Stimulated activated naive CD4-positive, alpha-beta T cell treated with Interleukin-2 at 50 U/mL for 16 hours (primary cell): ENCODE data around the gene JPT2.
"Not testable (repeated sequence)": the region's sequence is repeated elsewhere in the genome, so short reads cannot be mapped to it uniquely, and the experiment has no call there.

Experiments
- DNase-seq: peaks from one replicate; lab custom pipeline; 2025; lab: John Stamatoyannopoulos, UW

JPT2 gene

DNA sequence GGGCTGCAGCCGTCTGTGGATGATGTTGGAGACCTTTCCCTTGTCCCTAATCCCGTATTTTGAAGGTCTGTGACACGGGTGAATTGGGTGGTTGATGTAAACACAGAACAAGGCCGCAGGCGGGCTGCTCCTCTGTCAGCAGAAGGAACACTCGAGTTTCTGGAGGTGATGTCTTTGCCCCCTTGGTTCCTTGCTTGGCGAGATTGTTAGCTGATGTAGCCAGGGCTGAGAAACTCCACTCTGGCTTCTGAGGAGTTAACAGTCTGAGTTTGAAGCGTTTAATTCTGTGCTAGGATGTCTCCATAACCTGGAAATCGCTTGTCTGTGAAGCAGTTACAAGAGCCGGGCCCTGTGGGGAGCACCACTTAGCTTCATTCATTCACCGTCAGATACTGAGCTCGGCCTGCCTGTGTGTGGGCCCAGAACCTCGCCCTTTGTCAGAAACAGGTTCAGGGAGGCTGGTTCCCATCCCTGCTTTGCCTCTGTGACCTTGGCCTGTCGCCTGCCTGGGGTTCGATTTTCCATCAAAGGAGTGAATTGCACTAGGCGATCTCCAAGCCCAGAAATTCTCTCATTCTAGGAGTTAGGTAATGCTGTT, 29.2 kb downstream of the JPT2 start:
- no peak for DNase-seq

DNA sequence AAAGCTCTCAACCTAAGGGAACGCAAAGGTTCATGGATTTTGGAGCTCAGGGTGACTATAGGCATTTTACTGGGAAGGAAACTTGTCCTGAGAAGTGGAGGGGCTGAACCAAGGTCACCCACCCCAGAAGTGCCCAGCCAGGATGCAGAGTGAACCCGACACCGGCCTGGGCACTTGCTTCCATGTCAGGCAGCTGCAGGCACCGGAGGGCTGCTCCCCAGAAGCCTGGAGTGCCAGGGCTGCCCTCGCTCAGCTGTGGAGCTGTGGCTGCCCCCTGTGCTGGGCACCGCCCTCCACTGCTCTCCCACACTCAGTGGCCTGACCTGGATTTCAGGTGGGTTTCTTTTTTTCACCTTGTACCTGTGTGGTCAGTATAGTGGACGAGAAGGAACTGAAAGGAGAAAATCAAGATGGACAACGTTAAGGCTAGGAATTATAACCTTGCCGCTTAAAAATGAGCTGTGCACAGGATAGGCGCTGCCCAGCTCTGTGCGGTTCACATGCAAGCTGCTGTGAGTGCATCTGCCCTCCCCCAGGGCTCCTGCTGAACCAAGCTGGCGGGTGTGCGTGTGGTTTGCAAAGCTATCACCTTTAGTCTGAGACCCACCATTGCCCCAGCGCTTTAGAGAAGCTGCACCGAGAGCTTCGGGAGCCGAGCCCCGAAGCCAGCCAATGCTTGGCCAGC, 30.1 kb downstream of the JPT2 start:
- no peak for DNase-seq

DNA sequence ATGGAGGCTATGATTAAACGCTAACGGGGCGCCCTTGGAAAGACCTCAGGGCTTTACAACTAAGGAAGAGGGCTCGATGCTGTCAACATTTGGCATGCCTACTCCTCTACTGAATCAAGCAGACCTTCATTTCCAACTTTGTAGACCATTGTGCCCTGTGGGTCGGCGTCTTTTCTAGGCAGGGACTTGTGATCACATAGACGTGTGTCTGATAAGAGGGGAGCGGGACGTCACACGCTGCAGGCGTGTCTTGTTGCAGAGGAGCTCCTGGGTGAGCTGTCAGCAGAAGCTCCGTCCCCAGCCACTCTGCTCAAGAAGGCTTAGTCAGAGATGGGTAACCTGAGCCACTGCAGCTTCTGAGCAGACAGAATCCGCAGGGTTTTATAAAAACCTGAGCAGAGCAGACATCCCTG, 30.7 kb downstream of the JPT2 start:
- no peak for DNase-seq

DNA sequence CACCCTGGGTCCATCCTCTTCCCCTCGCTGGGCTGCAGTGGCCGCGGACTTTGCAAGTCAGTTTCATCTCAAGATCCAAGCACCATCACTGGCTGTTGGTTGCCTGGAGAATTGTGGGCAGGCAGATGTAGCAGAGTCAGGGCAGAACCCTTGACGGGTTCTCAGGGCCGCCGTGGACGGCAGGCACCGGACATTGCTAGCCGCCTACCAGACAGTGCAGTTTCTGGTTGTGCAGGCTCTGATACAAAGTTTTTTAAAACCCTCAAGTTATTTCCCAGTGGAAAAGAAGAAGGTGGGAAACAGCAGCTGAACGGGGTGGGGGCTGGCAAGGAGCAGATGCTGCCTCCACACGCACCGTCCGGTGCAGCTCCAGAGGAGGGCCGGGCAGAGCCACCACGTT, 31.3 kb downstream of the JPT2 start:
- no peak for DNase-seq

DNA sequence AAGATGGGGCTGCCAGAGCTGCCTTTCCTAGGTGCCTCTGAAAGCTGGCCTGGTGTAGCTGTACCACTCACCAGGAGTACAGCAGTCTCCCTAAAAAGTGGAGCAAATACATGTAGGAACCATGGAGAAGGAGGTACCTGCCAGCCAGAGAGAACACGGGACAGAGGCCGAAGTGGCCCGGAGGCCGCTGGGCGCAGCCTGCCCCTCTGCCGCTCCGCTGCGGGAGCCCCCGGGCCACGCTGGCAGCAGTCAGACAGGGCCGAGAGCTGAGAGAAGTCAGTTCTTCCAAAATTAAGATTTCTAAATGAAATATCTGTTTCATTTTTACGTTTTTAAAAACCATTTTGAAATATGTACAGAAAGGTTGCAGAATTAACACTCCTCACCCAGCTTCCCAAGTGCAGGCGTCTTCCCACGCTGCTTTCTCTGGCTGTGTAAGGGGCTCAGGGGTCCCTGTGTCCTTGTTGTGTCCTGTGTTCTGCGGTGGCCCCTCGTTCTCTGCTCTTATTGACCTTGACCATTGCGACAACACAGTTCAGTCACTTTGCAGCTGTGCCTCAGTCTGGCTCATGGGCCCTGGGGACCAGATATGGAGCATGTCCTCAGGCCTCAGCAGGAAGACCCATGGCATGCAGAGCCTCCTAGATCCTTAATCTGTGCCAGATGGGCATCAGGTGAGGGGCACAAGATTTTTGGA, 32.9 kb downstream of the JPT2 start:
- DNase-seq = no peak

DNA sequence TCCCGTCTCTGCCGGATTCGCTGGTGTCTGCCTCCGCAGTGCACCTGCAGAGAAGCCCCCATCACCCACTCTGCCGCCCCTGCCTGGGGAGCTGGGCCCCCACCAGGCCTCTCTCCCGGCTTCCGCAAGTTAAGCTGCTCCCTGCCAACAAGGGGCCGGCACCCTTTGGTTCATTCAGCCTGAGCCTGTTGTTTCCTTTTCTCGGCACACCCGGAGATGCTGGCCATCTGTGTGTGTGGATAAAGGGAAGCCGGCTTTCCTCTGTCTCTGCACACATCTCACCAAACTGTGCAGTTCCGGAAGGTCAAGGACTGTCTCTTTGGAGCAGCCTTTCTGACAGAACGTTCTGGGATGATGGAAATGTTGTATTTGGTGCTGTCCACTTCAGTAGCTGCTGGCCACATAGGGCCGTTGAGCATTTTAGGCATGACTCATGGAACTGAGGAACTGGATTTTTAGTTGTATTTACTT, 34.7 kb downstream of the JPT2 start:
- no peak for DNase-seq

DNA sequence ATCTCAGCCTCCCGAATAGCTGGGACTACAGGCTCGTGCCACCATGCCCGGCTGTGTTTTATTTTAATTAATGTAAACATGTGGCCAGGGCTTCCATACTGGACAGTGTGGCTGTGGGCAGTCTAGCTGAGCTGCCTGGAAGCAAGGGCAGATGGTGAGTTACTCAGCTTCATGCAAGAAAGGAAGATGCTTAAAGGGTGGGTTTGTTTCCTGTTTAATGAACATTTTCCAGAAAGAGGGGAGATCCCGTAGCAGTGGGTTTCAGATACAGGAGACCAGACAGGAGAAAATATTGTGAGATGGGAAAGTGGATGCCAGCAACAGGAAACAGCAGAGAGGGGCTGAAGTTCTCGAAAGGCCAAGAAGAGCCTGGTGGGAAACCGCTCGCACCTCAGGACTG, 35.3 kb downstream of the JPT2 start:
- DNase-seq = no peak

DNA sequence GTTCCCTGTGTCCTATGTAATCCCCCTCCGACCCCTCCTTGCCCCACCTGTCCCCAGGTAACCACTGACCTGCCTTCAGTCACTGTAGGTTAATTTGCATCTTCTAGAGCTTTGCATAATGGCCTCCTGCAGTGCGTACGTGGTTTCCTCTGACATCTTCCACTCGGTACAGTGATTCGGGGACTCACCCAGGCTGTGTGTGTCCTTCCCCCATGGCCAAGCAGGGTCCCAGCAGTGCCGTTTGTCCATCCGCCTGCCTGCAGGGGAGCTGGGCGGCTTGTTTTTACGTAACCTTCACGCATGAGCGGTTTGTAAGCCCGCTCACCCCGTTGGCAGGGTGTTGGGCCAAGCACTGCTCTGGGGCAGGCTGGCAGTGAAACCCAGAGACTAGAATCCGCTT, 35.9 kb downstream of the JPT2 start:
- DNase-seq = no peak

DNA sequence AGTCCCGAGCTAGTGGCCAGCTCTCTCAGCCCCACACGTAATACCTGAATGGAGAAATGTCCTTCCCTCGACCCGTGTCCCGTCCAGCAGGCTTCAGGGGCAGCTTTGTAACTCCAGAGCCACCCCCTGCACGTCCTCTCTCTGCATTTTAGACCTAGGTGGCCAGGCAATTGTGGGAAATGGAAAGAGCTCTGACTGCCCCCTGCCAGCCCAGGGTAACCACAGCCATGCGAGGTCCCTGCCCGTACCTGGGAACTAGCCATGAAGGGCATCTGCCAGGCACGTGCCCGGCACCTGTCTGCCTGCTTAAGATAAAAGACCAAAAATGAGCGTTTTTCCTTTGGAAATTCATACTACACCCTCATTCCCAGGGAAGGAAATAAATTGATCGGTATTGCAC, 37.1 kb downstream of the JPT2 start:
- DNase-seq = no peak

DNA sequence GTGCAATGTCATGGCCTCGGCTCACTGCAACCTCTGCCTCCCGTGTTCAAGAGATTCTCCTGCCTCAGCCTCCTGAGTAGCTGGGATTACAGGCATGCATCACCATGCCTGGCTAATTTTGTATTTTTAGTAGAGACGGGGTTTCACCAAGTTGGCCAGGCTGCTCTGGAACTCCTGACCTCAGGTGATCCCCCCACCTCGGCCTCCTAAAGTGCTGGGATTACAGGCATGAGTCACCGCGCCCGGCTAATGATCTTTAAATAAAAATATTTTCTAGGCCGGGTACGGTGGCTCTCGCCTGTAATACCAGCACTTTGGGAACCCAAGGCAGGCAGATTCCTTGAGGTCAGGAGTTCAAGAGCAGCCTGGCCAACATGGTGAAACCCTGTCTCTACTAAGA, 40.2 kb downstream of the JPT2 start:
- not testable (repeated sequence) for DNase-seq

DNA sequence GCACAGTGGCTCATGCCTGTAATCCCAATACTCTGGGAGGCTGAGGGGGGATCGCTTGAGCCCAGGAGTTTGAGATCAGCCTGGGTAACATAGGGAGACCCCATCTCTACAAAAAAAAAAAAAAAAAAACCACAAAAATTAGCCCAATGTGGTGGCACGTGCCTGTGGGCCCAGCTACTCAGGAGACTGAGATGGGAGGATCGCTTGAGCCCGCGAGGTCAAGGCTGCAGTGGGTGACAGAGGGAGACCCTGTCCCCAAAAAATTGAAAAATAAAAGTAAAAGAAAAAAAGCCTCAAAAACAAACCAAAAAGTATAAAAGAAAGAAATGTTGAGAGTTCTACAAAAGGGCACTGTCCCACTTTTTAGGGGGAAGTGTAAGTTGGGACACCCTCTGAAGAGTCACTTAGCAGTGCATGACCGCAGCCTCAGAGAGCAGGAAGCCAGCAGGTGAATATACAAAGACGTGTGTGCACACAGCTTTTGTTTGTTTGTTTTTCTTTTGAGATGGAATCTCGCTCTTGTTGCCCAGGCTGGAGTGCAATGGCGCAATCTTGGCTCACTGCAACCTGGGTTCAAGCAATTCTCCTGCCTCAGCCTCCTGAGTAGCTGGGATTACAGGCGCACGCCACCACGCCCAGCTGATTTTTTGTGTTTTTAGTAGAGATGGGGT, 41.6 kb downstream of the JPT2 start:
- not testable (repeated sequence) for DNase-seq

DNA sequence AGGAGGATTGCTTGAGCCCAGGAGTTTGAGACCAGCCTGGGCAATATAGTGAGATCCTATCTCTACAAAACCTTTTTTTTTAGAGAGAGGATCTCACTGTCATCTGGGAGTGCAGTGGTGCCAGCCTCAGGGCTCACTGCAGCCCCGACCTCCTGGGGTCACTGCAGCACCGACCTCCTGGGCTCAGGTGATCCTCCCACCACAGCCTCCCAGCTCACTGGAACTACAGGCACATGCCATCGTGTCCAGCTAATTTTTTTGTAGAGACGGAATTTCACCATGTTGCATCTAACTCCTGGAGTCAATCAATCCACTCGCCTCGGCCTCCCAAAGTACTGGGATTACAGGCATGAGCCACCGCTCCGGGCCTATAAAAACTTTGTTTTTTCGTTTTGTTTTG, 43.3 kb downstream of the JPT2 start:
- DNase-seq = no peak

DNA sequence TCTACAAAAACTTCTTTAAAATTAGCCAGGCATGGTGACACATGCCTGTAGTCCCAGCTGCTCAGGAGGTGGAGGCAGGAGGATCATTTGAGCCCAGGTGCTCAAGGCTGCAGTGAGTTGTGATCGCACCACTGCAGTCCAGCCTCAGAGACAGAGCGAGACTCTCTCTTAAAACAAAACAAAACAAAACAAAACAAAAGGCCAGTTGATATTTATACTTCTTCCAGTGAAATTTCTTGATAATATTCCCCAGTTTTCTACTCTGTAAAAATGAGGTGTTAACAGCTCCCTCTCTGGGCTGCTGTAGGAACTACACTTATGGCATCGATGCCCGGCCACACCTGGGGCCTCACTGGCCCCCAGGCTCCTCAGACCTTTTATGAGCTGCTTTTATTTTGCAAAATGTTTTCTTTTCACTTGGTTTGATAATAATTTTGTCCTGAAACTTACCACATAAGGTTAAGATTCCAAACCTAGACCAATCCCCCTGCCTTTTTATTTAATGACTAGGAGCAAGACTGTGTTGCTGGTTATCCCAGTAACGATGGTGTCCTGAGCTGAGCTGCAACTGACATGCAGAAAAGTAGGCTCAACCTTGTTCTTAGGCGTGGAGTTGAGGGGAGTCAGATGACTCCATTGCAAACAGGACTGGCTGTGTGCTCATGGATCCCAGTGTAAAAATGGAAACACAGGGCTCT, 45.5 kb downstream of the JPT2 start:
- DNase-seq = peak; percentile 16

DNA sequence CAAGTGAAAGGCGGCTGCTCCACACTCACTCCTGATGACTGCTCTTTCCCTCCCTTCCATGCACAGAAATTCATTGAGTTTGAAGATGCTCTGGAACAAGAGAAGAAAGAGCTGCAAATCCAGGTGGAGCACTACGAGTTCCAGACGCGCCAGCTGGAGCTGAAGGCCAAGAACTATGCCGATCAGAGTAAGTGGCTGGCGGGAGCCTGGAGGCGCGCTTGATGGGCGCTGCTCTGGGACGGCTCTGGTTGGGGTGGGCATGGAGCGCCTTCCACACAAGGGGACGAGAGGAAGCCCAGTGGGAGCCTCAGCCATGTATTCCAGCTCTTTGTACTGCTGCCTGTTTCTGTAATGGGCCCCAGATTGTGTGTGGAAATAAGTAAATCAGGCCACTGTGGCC, 46.4 kb downstream of the JPT2 start:
- DNase-seq = no peak

DNA sequence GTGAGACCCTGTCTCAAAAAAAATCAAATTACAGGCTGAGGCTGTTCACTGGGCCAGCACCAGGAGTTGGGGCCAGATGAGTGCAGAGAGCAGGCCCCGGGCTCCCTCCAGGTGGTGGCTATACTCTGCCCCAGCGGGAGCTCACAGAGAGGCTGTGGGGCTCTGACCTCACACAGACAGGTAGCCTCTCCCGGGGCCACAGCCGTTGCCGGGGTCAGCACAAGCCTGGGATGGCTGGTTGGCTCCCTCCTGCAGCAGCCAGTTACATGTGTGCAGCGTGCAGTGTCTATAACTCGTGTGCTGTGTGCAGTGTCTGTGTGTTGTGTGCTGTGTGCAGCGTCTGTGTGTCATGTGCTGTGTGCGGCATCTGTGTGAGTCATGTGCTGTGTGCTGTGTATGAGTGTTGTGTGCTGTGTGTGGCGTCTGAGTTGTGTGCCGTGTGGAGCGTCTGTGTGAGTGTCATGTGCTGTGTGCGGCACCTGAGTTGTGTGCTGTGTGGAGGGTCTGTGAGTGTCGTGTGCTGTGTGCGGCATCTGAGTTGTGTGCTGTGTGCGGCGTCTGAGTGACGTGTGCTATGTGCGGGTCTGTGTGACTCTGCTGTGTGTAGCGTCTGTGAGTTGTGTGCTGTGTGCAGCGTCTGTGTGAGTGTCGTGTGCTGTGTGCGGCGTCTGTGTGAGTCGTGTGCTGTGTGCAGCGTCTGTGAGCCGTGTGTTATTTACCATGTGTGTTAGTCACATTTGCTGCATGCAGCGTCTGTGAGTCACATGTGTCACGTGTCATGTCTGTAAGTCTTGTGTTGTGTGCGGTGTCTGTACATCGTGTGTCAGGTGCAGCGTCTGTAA, 48.8 kb downstream of the JPT2 start:
- DNase-seq = no peak

DNA sequence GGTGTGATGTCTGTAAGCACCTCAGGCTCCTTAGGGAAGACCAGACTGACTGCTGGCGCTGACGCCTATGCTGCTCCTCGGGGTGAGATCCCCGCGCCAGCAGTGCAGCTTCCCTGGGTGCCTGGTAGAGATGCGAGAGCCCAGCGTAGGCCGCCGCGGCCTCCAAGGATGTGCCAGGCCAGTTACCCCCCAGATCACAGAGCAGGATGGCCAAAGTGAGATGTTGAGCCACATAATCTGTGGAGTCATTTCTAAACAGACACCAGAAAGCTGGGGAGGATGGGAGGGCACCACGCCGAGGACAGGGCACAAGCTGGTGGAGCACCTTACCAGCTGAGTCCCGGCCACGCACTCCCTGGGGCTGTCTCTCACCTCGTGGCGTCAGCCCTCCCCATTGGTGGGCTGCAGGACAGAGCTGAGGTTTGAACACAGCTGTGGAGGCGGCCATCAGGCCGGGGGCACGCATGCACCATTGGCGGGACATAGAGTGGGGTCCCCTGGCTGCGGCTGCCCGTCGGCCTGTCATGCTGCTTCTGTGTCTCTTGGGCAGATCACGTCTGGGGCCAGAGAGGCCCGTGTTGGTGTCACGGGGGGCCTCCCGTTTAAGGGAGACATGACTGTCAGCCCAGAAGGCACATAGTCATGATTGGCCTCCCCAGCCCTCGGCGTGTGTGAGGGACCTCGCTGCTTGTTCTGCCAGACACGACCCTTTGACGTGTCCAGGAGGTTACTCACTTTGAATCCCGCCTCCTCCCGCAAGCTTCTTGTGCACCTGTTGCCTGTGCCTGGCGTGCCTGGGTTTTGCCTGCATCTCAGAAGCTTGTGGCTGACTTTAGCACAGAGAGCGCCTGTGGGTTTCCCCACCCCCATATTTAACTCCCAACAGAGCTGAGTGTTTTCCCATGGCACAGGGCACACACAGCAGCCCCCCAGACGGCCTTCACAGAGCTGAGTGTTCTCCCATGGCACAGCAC, 49.9 kb downstream of the JPT2 start:
- DNase-seq = no peak

DNA sequence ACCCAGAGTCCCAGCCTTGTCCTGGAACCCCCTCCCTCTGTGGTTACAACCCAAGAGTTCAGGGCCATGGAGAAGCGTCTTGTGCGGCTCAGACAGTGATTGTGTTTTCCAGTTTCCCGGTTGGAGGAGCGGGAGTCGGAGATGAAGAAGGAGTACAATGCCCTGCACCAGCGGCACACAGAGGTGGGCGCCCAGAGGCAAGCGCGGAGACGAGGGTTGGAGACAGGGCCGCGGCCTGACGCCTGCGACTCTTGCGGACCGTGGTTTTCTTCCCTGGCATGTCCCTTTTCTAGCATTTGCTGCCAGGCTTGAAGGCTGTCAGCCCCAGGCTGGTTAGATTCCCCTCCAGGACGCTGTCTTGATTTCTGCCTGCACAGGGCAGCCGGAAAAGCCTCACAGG, 50.9 kb downstream of the JPT2 start:
- DNase-seq = no peak

DNA sequence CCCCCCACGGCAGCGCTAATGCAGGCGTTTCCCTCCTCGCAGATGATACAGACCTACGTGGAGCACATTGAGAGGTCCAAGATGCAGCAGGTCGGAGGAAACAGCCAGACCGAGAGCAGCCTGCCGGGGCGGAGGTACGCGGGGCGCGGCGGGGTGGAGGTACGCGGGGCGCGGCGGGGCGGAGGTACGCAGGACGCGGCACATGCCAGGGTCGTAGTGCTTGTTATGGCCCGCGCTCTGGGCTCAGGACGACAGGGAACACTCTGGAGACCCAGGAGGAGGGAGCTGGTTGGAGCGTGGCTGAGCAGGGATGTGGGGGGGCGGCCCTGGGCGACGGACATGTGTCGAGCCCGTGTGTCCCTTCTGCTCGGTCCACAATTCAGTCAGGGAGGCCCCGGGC, 51.4 kb downstream of the JPT2 start:
- DNase-seq = no peak

DNA sequence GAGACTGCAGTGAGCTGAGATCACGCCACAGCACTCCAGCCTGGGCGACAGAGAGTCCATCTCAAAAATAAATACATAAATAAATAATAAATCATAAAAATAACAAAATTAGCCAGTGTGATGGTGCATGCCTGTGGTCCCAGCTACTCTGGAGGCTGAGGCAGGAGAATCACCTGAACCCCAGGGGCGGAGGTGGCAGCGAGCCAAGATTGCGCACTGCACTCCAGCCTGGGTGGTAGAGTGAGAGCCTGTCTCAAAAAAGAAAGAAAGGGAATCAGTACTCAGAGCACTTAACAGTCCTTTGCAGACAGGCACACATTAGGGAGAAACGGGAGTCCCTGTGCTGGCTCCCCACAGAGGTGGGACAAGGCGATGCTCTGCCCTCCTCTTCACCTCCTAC, 53.0 kb downstream of the JPT2 start:
- no peak for DNase-seq

DNA sequence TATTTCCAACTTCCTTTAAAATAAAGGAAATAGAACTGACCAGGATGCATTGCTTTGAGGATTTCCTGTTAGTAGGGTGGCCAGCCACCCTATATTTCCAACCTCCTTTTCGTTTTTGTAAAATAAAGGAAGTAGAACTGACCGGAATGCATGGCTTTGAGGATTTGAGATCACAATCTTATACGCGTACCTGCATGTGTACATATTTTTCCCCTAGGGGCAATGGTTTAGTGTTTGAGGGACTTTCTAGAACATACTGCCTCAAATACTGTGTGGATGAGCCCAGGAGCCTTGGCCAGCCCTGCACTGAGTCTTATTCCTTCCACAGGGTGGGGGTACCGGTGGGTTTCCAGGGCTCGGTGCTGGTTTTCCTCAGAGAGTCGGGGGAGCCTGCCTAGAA, 53.5 kb downstream of the JPT2 start:
- no peak for DNase-seq
